ENCODE data around the gene ZKSCAN8. TPM values are rescaled to one million over a fixed set of nuclear protein-coding genes. Genes with fewer than 3 reads are reported as not detected.

The ZKSCAN8 gene
- total and polyA plus RNA-seq, 2 experiments from 2014 or later, result 4.1 to 21.2 TPM

DNA sequence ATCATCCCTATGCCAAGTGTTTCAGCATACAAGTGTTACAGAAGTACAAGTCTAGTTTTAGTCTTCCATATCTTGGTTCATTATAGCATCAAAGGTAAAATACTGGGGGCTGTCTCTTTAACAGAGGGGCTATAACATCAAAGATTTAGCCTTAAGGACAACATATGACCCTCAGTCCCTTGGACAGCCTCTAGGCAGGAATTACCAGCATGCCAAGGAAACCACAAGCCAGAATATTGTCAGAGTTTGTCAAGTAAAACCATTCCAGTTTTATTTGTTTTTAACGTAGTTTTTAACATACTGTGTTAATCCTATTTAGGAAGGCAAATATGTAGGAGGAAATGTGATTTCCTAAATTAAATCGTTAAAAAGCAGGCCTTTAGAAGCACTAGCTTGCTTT lies 18.6 kb downstream of the ZKSCAN8 start:
- 68% methylated on average over 2 of the region's 2 CpGs for WGBS (ENCODE audit: low lambda C conversion rate, missing lambda C conversion rate)
- H4K20me1 ChIP-seq (ENCODE audit: insufficient read depth, poor library complexity, severe bottlenecking), result no peaks in the 10 kb centered on the region
- no peak for DNase-seq (ENCODE audit: low spot score)
- no peak overlapping the region for H3K27ac ChIP-seq
- no peaks in the 10 kb centered on the region for H3K79me2 ChIP-seq
- H3K27me3 ChIP-seq, result no peaks in the 10 kb centered on the region
- peaks cover 7% of the 10 kb centered on the region for H3K4me1 ChIP-seq (ENCODE audit: insufficient read depth)
- H3K9me2 ChIP-seq (replicated peaks; ENCODE audit: insufficient read depth), result no peaks in the 10 kb centered on the region
- no peaks in the 10 kb centered on the region for H3K9me3 ChIP-seq (ENCODE audit: low read depth)
- H3K36me3 ChIP-seq (replicated peaks; ENCODE audit: insufficient read depth, low read depth), result peaks cover 7% of the 10 kb centered on the region
- H2AFZ ChIP-seq, result no peak overlapping the region
- no peak overlapping the region for H3K4me3 ChIP-seq
- TF ChIP-seq, protein P1, sequence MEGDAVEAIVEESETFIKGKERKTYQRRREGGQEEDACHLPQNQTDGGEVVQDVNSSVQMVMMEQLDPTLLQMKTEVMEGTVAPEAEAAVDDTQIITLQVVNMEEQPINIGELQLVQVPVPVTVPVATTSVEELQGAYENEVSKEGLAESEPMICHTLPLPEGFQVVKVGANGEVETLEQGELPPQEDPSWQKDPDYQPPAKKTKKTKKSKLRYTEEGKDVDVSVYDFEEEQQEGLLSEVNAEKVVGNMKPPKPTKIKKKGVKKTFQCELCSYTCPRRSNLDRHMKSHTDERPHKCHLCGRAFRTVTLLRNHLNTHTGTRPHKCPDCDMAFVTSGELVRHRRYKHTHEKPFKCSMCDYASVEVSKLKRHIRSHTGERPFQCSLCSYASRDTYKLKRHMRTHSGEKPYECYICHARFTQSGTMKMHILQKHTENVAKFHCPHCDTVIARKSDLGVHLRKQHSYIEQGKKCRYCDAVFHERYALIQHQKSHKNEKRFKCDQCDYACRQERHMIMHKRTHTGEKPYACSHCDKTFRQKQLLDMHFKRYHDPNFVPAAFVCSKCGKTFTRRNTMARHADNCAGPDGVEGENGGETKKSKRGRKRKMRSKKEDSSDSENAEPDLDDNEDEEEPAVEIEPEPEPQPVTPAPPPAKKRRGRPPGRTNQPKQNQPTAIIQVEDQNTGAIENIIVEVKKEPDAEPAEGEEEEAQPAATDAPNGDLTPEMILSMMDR (IDR thresholded peaks at IDR 0.05; ENCODE audit: poor library complexity), result no peak
- no peak for TF ChIP-seq EZH2 (IDR thresholded peaks at IDR 0.05; ENCODE audit: borderline replicate concordance)
- TF ChIP-seq EZH2phosphoT487 (IDR thresholded peaks at IDR 0.05; ENCODE audit: low read depth, severe bottlenecking, unreplicated experiment), result no peak
- H3K4me2 ChIP-seq, result no peak overlapping the region

DNA sequence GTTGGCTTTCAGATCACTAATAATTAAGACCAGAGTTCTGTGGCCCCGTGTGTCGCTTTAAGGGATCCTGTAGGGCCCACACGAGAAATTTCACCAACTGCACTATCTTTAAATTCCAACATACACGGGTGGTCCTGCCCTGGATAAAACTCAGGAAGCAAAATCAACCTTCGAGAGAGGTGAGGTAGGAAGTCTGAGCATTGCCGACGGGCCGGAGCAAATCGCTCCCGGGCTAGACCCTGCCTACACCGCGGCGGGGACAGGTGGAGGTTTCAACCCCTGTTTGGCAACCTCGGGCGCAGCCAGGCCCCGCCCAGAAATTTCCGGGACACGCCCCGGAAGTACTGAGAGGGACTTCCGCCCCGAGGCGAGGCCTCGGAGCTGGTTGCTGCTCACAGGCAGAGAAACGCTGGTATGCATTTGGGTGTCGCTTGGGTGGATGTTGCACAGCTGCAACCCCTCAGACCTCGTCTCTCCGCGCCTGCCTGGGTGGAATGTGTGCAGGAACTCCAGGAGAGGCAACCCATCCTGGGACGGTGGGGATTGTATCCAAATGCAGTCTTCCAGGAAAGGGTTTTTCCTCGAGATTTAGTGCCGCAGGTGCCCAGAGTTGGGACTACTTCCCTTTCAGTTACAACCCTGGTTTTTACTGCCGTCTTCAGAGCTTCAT lies 19.9 kb downstream of the ZKSCAN8 start:
- Histone ChIP-seq H3K27ac (peak overlapping the region; percentile 39), H3K36me3 (replicated peaks; ENCODE audit: insufficient read depth, low read depth) (peaks cover 4% of the 10 kb centered on the region), H4K20me1 (ENCODE audit: insufficient read depth, poor library complexity, severe bottlenecking) (no peaks in the 10 kb centered on the region), H2AFZ (peak overlapping the region; percentile 91), H3K4me3 (peak overlapping the region; percentile 44), H3K4me2 (peak overlapping the region; percentile 78), H3K79me2 (no peaks in the 10 kb centered on the region), H3K4me1 (ENCODE audit: insufficient read depth) (peaks cover 7% of the 10 kb centered on the region), H3K27me3 (no peaks in the 10 kb centered on the region), H3K9me2 (replicated peaks; ENCODE audit: insufficient read depth) (no peaks in the 10 kb centered on the region), H3K9me3 (ENCODE audit: low read depth) (no peaks in the 10 kb centered on the region)
- no peak for TF ChIP-seq EZH2phosphoT487 (IDR thresholded peaks at IDR 0.05; ENCODE audit: low read depth, severe bottlenecking, unreplicated experiment)
- TF ChIP-seq, protein P1 (IDR thresholded peaks at IDR 0.05; ENCODE audit: poor library complexity), result no peak
- no peak for TF ChIP-seq EZH2 (IDR thresholded peaks at IDR 0.05; ENCODE audit: borderline replicate concordance)
- WGBS (ENCODE audit: low lambda C conversion rate, missing lambda C conversion rate), result 20% methylated on average over 32 of the region's 32 CpGs
- peak; percentile 82 for DNase-seq (ENCODE audit: low spot score)

DNA sequence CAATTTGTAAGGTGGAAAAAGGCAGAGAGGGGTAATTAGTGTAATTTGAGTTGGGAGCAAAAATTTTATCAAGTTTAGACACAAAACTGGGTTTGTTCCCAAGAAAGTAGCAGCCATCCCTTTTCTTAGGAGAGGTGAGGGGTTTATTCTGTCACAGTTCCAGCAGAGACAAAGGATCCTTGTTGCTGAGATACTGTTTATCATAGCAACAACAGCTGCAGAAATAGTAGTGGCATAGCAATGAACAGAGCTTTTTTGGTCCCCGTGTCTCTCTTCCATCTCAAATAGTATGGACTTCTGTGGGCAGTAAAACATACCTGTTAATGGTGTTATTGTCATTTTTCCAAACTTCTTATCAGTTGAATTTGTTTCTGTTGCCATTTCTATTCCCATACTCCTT lies 23.9 kb downstream of the ZKSCAN8 start:
- TF ChIP-seq, protein P1 (IDR thresholded peaks at IDR 0.05; ENCODE audit: poor library complexity), result no peak
- TF ChIP-seq EZH2phosphoT487 (IDR thresholded peaks at IDR 0.05; ENCODE audit: low read depth, severe bottlenecking, unreplicated experiment), result no peak
- TF ChIP-seq EZH2 (IDR thresholded peaks at IDR 0.05; ENCODE audit: borderline replicate concordance), result no peak
- H3K9me2 ChIP-seq (replicated peaks; ENCODE audit: insufficient read depth), result no peaks in the 10 kb centered on the region
- H3K79me2 ChIP-seq, result no peaks in the 10 kb centered on the region
- H3K9me3 ChIP-seq (ENCODE audit: low read depth), result peaks cover 3% of the 10 kb centered on the region
- no peaks in the 10 kb centered on the region for H4K20me1 ChIP-seq (ENCODE audit: insufficient read depth, poor library complexity, severe bottlenecking)
- H3K4me1 ChIP-seq (ENCODE audit: insufficient read depth), result peaks cover 7% of the 10 kb centered on the region
- no peak overlapping the region for H3K4me3 ChIP-seq
- H3K27ac ChIP-seq, result no peak overlapping the region
- no peaks in the 10 kb centered on the region for H3K36me3 ChIP-seq (replicated peaks; ENCODE audit: insufficient read depth, low read depth)
- no peak for DNase-seq (ENCODE audit: low spot score)
- WGBS (ENCODE audit: low lambda C conversion rate, missing lambda C conversion rate), result 85% methylated on average over 1 of the region's 1 CpG
- H3K27me3 ChIP-seq, result no peaks in the 10 kb centered on the region
- H2AFZ ChIP-seq, result no peak overlapping the region
- H3K4me2 ChIP-seq, result no peak overlapping the region

Data from hepatocyte (in vitro differentiated cells).